GM08714 (cell line): ENCODE results near the gene FOXD3.
"Not testable (repeated sequence)": the region's sequence is repeated elsewhere in the genome, so short reads cannot be mapped to it uniquely, and the experiment has no call there.

Experiments used
- H3K4me3 ChIP-seq: fragments of 200-500 bp; sonication (Bioruptor generic); 2 replicates; pipeline ENCODE4 v1.5.1; 2014; ENCODE audit warnings: mild to moderate bottlenecking, low read length, inconsistent platforms
- ZNF274 ChIP-seq: IDR thresholded peaks from 2 replicates; pipeline ENCODE4 v1.6.1; 2012; ENCODE audit warnings: mild to moderate bottlenecking, low read depth, low read length

FOXD3 gene

DNA sequence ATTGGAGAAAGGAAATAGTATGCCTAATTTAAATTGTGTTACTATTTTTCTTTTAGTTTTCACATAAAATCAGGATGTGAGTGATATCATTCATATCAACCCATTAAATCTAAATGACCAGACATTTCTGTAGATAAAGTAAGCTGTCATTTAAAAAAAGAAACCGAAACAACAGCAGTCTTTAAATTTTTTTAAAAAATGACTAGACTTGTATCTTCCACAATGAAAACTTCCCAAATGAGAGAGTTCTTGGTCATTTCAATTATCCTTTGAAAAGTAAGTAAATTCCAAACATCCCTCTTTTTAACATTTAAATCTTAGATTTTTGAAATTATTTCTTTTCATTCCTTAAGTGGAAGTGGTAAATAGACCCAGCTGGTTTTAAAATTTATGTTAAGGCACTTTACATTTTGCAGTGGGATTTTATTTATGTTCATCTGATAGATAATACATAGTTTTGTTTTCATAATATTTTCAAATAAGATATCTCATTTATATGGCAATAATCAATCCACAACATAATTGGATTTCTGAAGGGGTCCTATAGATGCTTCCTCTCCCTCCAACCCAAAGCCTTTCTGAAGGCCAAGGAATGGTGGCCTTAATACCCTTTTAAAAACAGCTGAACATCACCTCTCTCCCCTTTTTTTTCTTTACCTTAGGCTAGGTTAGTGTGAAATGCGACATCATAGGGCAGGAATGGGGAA, 3.1 kb downstream of the FOXD3 start:
- no peak for TF ChIP-seq ZNF274
- H3K4me3 ChIP-seq, result no peak overlapping the region

DNA sequence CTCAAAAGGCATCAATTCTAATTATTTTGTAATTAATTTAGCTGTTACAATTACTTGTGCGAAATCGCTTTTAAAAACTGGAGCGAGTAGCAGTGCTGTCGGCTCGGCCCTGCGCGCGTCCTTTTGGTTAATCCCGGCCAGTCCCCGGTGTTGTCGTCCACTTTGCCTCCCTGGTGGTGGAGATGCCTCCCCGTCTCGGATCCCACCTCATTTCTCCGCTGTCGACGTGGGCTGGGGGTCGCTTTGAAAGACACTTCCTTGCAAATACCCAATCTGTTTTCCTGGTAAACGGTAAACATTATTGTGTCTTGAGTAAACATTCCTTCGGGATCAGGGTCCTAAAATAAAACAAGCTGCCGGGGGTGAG, 3.7 kb downstream of the FOXD3 start:
- no peak for TF ChIP-seq ZNF274
- no peak overlapping the region for H3K4me3 ChIP-seq

DNA sequence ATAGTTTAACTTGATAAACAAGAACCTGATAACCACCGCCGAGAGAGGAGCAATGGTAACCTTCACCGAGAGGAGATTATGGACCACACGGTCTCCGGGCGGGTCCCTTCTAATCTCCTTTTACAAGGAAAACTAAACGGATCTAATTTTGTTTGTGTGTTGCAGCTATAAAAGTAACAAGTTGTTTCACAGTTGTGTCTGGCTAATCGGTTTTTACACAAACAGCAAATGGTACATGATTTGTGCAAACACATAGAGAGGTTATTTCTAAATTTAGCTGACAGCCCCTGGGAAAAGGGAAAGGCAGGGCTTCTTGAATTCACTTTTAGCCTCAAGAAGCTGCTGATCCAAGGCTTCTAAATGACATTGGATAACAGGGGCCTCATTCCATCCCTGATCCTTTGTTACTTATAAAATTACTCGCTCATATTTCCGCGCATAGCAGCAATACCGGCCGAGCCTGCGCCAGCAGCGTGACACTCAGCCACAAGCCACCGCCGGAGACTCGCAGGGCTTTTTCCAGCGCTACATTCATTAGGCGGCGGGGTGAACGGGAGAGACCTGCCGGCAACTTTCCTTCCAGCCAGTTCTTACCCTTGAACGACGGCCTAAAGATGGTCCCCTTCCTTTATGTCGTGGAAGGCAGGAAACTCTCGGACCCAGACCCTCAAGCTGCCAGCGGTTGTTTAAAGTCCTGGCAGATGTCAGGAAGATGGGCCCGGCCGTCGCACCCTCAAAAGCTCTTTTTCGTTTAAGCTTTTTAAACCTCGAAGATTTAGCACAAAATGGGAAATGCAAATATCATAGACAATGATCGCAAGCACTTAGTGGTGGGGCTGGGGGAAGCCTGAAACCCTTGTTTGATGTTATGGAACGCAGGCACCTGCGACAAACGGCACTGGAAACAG, 4.4 kb downstream of the FOXD3 start:
- no peak overlapping the region for H3K4me3 ChIP-seq
- TF ChIP-seq ZNF274, result no peak

DNA sequence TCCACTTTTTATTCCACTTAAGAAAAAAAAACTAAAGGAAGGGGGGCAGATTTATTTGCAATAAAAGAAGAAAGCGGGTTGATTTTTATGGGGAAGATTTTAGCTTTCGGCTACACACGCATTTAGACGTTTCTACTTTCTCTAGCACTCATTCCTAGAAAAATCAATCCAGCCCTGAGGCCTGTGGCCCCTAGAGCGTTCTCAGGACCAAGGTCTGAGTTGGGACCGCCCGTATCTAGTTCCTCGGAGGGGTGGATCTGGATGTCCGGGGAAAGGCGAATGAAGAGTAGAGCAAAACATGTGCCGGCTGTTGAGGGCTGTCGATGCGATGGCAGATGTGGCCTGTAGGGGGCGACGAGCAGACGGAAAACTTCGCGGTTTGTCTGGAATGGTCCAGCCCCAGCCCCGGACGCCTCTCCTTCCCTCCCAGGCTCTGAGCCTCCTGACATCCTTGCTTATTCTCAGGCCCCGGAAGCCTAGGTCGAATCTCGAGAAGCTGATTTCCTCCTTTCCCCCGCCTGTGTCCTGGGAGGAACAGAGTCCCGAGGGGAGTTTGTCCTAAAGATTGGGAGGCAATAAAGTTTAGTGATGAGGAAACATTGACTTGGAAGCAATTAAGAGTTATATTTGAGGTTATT, 5.2 kb downstream of the FOXD3 start:
- peak overlapping the region; percentile 22; the same call in 1 of the 2 replicates for H3K4me3 ChIP-seq

DNA sequence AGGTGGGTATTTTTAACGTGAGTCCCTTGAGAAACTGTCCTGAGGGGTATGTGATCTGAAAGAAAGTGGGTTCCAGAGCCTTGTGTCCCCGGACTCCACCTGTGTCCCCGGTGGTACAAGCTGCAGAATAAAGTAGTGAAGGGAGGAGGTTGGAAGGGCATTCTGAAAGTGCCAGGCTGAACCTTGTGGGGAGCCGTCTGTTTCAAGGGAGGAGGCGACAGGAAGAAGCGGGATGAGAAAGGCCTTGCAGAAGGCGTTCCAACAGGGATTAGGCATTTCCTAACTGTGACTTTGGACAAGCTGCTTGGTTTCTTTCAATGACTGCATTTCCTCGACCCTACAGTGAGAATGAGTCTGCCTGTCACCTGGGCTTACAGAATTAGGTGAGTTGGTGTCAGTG, 5.8 kb downstream of the FOXD3 start:
- H3K4me3 ChIP-seq, result no peak overlapping the region
- TF ChIP-seq ZNF274, result no peak

More for the DNA sequence above, 5.2 kb downstream of the FOXD3 start:
- no peak for TF ChIP-seq ZNF274

DNA sequence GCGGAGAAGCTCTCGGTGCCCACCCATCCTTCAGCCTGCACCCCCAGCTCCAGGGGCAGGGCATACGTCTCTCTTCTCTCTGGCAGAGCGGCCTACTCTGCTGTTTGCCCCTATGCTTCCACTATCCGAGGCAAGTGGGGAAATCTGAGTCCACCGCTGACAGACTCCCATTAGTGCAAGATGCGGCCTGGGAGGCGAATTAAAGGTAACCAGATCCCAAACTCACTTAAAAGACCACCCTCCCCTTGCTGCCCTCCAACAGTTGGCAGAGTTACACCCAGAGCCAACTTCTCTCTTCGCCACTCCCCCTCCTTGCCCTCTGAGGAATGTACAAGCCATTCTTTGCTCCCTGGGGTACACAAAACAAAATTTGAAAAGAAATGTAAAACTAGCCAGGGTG, 6.4 kb downstream of the FOXD3 start:
- no peak for TF ChIP-seq ZNF274
- no peak overlapping the region for H3K4me3 ChIP-seq

DNA sequence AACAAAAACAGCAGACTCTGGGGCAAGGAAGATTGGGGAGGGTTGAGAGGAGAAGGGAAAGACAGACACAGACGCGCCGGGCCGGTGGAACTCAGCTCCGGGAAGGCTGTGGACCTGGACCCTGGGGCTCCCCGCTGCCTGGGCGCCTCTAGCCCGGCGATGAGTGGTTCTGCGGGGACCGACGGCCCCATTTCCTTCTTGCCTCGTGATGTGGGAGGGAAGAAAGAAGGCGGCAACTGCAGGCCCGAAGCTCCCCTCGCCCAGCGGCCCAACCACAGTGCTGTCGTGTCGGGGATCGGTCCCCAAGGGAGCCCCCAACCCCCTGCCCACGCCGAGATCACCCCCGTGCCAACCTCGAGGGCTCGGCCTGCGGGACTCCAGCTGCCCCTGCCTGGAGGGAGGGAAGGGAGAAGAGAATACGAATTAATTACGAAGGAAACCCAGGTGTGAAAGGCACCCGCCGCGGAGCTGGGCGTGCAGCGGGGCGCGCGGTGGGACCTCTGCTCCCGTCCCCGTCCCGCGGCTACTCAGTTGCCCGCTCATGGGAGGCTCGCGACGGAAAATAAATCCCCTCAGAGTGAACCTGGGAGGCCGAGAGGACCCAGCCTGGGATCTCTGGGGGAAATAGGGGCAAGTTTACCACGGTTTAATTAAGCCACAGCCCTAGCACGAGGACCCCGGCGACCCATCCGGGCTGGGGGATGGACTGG, 7.4 kb downstream of the FOXD3 start:
- H3K4me3 ChIP-seq, result no peak overlapping the region
- no peak for TF ChIP-seq ZNF274

DNA sequence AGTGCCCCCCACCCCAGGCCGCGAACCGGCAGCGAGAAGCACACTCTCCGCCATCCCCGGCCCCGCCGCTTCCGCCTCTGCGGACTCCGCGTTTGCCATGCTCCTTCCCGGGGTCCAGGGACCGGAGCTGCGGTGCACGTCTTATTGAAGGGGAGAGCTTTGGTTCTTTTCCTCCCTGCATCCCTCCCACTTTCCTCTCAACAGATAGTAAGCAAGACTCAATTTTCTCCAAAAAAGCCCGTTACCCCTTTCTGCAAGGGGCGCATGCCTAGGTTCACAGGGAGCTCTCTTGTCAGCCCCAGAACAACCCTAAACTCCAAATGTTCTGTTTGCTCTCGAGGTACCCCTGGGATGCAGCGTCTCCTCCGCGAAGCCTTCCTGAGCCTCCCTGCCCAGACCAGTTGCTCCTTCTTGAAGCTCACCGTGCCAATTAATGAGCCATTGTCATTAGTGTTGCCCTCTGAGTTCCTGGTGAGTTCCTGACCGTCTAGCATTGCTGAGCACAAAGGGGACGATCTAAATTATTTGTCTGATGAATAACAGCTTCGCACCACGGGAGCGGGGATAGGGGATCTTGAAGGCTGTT, 8.1 kb downstream of the FOXD3 start:
- H3K4me3 ChIP-seq, result no peak overlapping the region
- TF ChIP-seq ZNF274, result no peak

DNA sequence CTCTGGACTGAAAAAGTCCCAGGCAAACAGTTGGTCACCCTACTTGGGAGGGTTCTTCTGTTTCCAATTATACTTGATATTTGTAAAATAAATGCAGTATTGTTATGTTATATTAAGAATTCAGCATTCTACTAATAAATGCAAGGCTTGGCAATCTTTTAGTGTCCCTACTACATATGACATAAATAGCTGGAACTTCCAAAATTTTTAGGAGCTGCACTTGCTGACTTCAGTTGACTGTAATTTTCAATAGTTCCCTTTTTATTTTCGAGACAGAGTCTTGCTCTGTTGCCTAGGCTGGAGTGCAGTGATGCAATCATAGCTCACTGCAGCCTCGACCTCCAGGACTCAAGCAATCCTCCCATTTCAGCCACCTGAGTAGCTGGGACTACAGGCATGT, 20.0 kb downstream of the FOXD3 start:
- no peak overlapping the region for H3K4me3 ChIP-seq
- TF ChIP-seq ZNF274, result no peak

DNA sequence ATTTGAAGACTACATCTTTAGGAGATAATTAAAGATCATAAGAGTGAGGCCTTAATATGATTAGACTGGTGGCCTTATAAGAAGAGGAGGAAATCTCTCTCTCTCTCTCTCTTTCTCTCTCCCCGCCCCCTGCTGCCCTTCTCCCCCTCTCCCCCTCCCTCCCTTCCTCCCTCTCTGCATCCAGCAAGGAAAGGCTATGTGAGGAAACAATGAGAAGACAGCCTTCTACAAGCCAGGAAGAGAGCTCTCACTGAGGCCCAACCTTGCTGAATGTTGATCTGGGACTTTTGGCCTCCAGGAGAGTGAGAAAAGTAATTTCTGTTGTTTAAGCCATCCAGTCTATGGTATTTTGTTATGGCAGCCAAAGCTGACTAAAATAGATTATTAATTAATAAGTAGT, 21.6 kb downstream of the FOXD3 start:
- no peak overlapping the region for H3K4me3 ChIP-seq
- TF ChIP-seq ZNF274, result no peak

DNA sequence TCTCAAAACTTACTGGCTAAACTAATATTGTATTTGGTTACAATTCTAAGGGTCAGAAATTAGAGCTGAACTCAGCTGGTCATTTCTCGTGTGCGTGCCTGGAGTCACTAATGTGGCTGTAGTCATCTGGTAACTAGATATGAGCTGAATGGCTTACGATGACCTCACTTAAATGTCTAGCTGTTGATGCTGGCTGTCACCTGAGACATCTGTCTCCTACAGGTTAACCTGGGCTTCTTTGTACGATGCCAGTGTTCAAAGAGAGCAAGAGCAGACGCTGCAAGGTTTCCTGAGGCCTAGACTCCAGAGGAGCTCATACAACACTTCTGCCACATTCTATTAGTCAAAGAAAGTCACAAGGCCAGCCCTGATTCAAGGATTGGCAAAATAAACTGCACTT, 28.0 kb downstream of the FOXD3 start:
- no peak for TF ChIP-seq ZNF274
- H3K4me3 ChIP-seq, result no peak overlapping the region

DNA sequence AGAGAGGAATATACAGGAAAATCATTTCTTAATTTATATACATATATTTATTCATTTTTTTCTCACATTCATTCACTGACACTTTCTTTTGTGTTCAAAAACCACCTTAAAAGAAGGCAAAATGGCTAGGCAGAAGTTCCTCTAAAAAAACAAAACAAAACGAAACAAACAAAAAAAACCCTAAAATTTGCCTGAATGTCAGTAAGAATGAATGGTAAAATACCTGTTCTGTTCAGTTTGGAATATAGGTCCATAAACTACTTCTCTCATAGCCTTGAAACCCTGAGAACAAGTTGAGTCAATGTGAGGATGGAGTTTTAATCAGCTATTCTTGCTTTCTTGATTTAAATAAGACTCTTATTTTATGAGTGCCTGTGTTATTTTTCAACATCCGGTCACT, 30.4 kb downstream of the FOXD3 start:
- TF ChIP-seq ZNF274, result no peak
- H3K4me3 ChIP-seq, result no peak overlapping the region

DNA sequence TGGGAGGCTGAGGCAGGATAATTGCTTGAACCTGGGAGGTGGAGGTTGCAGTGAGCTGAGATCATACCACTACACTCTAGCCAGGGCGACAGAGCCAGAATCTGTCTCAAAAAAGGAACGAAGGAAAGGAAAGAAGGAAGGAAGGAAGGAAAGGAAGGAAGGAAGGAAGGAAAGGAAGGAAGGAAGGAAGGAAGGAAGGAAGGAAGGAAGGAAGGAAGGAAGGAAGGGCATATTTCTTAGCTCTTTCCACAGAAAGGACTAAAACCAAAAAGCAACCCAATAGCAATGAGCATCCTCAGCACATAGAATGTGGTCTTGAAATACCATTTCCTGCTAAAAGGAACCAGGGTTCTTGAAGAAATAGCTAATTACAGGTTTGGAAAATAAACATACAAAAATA, 33.9 kb downstream of the FOXD3 start:
- H3K4me3 ChIP-seq, result not testable (repeated sequence)

DNA sequence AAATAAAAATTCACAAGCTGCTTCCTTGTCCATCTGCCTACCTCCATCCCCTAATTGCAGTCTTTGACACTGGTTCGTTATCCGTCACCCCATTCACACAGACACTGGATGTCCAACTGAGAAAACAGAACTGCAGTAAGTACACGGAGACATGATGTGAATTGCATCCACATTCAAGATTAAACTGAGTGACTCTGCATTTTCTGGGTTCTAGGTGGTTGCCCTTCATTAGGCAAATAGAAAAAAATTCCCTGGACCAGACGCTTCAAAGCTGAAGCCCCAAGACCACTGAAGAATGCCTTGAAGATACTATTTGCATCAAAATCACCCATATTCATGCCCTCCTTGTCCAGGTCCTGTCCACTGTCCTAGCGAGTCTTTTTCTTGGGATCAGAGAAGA, 37.2 kb downstream of the FOXD3 start:
- no peak overlapping the region for H3K4me3 ChIP-seq
- no peak for TF ChIP-seq ZNF274

DNA sequence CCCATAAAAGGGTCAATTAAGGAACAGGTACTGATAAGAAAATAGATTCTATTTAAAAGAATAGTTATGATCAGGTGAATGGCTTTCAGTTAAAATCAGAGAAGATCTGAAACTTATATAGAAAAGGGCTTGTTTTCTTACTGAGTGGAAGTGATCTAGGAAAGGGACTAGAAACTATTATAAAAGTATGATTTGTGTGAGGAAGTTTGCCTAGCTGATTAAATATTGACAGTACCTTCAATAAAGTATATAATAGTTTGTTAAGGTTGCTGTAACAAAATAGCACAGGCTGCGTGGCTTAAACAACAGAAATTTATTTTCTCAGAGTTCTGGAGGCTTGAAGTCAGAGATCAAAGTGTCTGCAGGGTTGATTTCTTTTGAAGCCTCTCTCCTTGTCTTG, 39.7 kb downstream of the FOXD3 start:
- H3K4me3 ChIP-seq, result no peak overlapping the region
- TF ChIP-seq ZNF274, result no peak
